ENCODE data around the gene GPD1.
"Not testable (repeated sequence)": the region's sequence is repeated elsewhere in the genome, so short reads cannot be mapped to it uniquely, and the experiment has no call there.

The GPD1 gene

DNA sequence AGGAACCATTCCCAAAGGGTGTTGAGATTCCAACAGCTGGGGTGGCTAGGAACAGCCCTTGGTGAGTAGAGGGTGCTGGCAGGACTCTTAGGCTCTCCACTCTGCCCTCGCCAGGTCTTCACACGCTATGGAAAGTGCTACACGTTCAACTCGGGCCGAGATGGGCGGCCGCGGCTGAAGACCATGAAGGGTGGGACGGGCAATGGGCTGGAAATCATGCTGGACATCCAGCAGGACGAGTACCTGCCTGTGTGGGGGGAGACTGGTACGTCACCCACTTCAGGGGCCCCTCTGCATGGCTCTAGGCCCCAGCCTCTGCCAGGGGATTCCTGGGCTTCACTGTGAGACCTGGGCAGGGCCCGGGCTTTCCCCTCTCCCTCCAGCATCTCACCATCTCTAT is 26.7 kb upstream of the GPD1 start:
- peaks cover 26% of the 10 kb centered on the region for H3K27me3 ChIP-seq (ENCODE audit: insufficient read depth, low read length)

DNA sequence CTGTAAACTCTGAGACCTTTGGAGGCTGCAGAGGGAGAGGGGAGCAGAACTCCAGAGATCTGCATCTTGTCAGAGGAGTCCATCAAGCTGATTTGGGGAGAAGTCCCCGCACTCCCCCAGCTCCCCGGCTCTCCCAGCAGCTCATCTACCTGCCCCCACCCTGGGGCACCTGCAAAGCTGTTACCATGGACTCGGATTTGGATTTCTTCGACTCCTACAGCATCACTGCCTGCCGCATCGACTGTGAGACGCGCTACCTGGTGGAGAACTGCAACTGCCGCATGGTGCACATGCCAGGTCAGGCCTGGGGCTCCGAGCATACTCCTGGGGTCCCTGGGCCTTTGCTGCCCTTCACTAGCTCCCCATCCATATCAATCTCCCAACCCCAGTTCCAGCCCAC is 25.5 kb upstream of the GPD1 start:
- no peaks in the 10 kb centered on the region for H3K4me1 ChIP-seq (ENCODE audit: insufficient read depth, low read length)
- H3K9me3 ChIP-seq (ENCODE audit: insufficient read depth, low read depth, low read length), result no peaks in the 10 kb centered on the region
- H3K9ac ChIP-seq (ENCODE audit: low read depth, low read length), result no peak overlapping the region
- H3K4me3 ChIP-seq (ENCODE audit: low read length), result no peak overlapping the region
- no peaks in the 10 kb centered on the region for H3K36me3 ChIP-seq (ENCODE audit: insufficient read depth, low read depth, low read length)
- no peak overlapping the region for H3K27ac ChIP-seq (ENCODE audit: low read length)
- H3K27me3 ChIP-seq (ENCODE audit: insufficient read depth, low read length), result peaks cover 28% of the 10 kb centered on the region

More for the DNA sequence above, 26.7 kb upstream of the GPD1 start:
- no peaks in the 10 kb centered on the region for H3K9me3 ChIP-seq (ENCODE audit: insufficient read depth, low read depth, low read length)
- H3K9ac ChIP-seq (ENCODE audit: low read depth, low read length), result no peak overlapping the region
- H3K36me3 ChIP-seq (ENCODE audit: insufficient read depth, low read depth, low read length), result no peaks in the 10 kb centered on the region
- H3K27ac ChIP-seq (ENCODE audit: low read length), result no peak overlapping the region
- H3K4me1 ChIP-seq (ENCODE audit: insufficient read depth, low read length), result no peaks in the 10 kb centered on the region
- H3K4me3 ChIP-seq (ENCODE audit: low read length), result no peak overlapping the region

DNA sequence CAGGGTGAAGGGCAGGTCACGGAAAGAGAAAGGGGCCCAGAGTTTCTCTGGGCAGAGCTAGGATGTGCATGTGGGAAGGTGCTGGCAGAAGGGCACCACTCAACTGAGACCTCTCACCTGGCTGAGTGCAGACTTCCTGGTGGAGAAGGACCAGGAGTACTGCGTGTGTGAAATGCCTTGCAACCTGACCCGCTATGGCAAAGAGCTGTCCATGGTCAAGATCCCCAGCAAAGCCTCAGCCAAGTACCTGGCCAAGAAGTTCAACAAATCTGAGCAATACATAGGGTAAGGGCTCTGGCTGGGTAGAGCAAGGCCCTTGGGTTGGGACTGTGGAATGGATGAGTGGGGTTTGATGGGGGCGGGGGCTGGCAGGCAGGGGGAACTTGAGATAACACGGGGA is 24.0 kb upstream of the GPD1 start:
- Histone ChIP-seq H3K9me3 (ENCODE audit: insufficient read depth, low read depth, low read length) (no peaks in the 10 kb centered on the region), H3K4me3 (ENCODE audit: low read length) (no peak overlapping the region)

DNA sequence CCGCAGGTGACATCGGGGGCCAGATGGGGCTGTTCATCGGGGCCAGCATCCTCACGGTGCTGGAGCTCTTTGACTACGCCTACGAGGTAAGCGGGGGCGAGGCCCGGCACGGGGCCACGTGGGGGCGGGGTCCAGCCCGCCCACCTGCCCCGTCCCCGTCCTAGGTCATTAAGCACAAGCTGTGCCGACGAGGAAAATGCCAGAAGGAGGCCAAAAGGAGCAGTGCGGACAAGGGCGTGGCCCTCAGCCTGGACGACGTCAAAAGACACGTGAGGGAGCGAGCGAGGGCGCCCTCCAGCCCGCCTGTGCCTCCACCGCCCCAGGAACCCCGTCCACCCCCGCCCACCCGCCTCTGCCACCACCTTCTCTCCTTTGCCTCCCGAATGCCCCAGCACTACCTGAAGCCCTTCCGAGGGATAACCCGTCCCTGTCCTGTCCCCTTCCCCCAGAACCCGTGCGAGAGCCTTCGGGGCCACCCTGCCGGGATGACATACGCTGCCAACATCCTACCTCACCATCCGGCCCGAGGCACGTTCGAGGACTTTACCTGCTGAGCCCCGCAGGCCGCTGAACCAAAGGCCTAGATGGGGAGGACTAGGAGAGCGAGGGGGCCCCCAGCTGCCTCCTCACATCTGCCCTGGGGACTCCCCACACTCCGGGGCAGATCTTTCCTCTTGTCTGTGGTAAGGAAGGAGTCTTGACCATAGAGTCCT is 22.6 kb upstream of the GPD1 start:
- no peak overlapping the region for H3K4me3 ChIP-seq (ENCODE audit: low read length)
- no peak overlapping the region for H3K27ac ChIP-seq (ENCODE audit: low read length)
- no peak overlapping the region for H3K9ac ChIP-seq (ENCODE audit: low read depth, low read length)
- H3K36me3 ChIP-seq (ENCODE audit: insufficient read depth, low read depth, low read length), result no peaks in the 10 kb centered on the region
- no peaks in the 10 kb centered on the region for H3K9me3 ChIP-seq (ENCODE audit: insufficient read depth, low read depth, low read length)
- H3K27me3 ChIP-seq (ENCODE audit: insufficient read depth, low read length), result peaks cover 28% of the 10 kb centered on the region
- no peaks in the 10 kb centered on the region for H3K4me1 ChIP-seq (ENCODE audit: insufficient read depth, low read length)

More for the DNA sequence above, 24.0 kb upstream of the GPD1 start:
- no peaks in the 10 kb centered on the region for H3K4me1 ChIP-seq (ENCODE audit: insufficient read depth, low read length)
- H3K36me3 ChIP-seq (ENCODE audit: insufficient read depth, low read depth, low read length), result no peaks in the 10 kb centered on the region
- peaks cover 28% of the 10 kb centered on the region for H3K27me3 ChIP-seq (ENCODE audit: insufficient read depth, low read length)
- H3K27ac ChIP-seq (ENCODE audit: low read length), result no peak overlapping the region
- H3K9ac ChIP-seq (ENCODE audit: low read depth, low read length), result no peak overlapping the region

DNA sequence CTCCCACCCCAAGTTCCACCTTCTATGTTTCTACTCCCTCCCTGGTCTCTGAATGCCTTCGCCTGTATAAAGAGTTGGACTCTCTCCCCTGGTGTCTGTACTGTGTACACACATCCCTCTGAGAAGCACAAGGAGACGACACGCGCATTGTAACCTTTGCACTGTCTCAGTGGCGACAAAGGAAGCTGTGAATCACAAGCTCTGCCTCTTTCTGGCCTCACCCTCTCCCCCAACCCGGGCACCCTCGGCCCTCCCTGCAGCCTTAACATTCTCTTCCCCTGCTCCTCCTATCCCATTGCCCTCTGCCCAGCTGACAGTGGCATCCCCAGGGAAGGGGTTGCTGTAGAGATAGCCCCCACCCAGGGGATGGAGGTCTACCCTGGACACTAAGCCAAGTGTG is 21.2 kb upstream of the GPD1 start:
- Histone ChIP-seq H3K9ac (ENCODE audit: low read depth, low read length) (no peak overlapping the region), H3K4me3 (ENCODE audit: low read length) (no peak overlapping the region), H3K36me3 (ENCODE audit: insufficient read depth, low read depth, low read length) (peaks cover 13% of the 10 kb centered on the region), H3K27me3 (ENCODE audit: insufficient read depth, low read length) (peaks cover 28% of the 10 kb centered on the region), H3K27ac (ENCODE audit: low read length) (no peak overlapping the region), H3K4me1 (ENCODE audit: insufficient read depth, low read length) (no peaks in the 10 kb centered on the region), H3K9me3 (ENCODE audit: insufficient read depth, low read depth, low read length) (no peaks in the 10 kb centered on the region)

DNA sequence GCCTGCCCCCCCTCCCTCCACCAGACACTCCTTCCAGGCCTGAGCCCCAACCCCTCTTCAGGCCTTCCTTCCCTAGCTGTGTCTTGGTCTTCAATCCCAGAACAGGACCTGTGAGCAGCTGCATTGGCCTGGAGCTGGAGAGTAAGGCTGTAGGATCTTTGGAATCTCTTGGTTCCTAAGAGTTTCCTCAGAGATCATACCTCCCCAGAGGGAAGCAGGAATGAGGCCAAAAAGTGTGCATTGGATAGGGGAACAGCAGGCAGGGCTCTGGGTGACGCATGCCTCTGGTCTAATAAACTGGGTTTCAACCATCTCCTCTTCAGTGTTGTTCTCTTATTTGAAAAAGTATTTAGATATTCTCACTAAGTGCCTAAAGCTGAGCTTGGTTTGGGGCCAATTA is 20.5 kb upstream of the GPD1 start:
- H3K4me1 ChIP-seq (ENCODE audit: insufficient read depth, low read length), result no peaks in the 10 kb centered on the region
- H3K27me3 ChIP-seq (ENCODE audit: insufficient read depth, low read length), result peaks cover 28% of the 10 kb centered on the region
- H3K9me3 ChIP-seq (ENCODE audit: insufficient read depth, low read depth, low read length), result no peaks in the 10 kb centered on the region
- H3K4me3 ChIP-seq (ENCODE audit: low read length), result no peak overlapping the region
- no peak overlapping the region for H3K27ac ChIP-seq (ENCODE audit: low read length)
- peaks cover 20% of the 10 kb centered on the region for H3K36me3 ChIP-seq (ENCODE audit: insufficient read depth, low read depth, low read length)
- H3K9ac ChIP-seq (ENCODE audit: low read depth, low read length), result no peak overlapping the region

DNA sequence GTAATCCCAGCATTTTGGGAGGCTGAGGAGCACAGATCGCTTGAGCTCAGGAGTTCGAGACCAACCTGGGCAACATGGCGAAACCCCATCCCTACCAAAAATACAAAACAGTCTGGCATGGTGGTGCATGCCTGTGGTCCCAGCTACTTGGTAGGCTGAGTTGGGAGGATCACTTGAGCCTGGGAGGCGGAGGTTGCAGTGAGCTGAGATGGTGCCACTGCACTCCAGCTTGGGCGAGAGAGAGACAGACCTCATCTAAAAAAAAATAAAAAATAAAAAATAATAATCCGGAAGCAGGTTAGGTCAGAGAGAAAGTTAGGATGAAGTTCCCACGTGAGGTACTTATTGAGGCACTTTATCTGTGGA is 19.4 kb upstream of the GPD1 start:
- not testable (repeated sequence) for H3K4me1 ChIP-seq (ENCODE audit: insufficient read depth, low read length); H3K9me3 ChIP-seq (ENCODE audit: insufficient read depth, low read depth, low read length); H3K27ac ChIP-seq (ENCODE audit: low read length)
- H3K4me3 ChIP-seq (ENCODE audit: low read length), result peak overlapping the region; percentile 95
- H3K9ac ChIP-seq (ENCODE audit: low read depth, low read length), result peak overlapping the region; percentile 87
- H3K36me3 ChIP-seq (ENCODE audit: insufficient read depth, low read depth, low read length), result peaks cover 31% of the 10 kb centered on the region
- H3K27me3 ChIP-seq (ENCODE audit: insufficient read depth, low read length), result peaks cover 28% of the 10 kb centered on the region

DNA sequence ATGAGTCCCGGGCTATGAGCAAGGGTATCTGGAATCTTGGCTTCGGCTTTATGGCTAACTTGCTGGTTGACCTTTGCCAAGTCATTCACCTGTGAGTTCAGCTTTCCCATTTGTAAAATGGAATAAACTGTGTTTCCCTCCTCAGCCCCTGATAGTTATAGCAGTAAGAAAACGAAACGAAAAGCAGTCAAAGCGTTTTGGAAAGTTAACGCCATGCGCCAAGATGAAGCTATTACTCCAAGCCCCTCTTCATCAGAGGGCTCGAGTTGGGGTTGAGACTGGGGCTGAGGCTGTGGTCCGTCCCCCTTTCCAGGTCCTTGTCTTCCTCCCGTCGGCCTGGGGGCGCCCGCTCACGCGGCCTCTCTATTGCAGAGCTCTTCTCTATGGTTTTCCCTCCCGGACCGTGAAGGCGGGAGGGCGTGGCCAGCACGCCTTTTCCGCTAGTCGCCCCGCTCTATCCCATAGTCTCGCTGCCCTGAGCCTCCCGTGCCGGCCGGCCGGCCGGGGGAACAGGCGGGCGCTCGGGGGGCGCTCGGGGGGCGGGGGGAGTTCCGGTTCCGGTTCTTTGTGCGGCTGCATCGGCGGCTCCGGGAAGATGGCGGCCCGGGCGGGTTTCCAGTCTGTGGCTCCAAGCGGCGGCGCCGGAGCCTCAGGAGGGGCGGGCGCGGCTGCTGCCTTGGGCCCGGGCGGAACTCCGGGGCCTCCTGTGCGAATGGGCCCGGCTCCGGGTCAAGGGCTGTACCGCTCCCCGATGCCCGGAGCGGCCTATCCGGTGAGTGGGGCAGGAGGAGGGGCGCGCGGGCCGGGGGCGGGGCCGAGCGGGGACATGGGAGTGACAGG is 18.8 kb upstream of the GPD1 start, which contains the start of gene SMARCD1:
TSS of gene SMARCD1 (plus strand) at position 568 of the 840 bp plus-strand sequence. CDS start at position 596, 28 bp downstream.
- H3K27me3 ChIP-seq (ENCODE audit: insufficient read depth, low read length), result peaks cover 23% of the 10 kb centered on the region
- H3K4me3 ChIP-seq (ENCODE audit: low read length), result peak within 1 kb of the TSS; percentile 95
- H3K4me1 ChIP-seq (ENCODE audit: insufficient read depth, low read length), result no peaks in the 10 kb centered on the region
- H3K9ac ChIP-seq (ENCODE audit: low read depth, low read length), result peak within 1 kb of the TSS; percentile 87
- H3K36me3 ChIP-seq (ENCODE audit: insufficient read depth, low read depth, low read length), result peaks cover 37% of the 10 kb centered on the region
- H3K27ac ChIP-seq (ENCODE audit: low read length), result peak within 1 kb of the TSS; percentile 30
- H3K9me3 ChIP-seq (ENCODE audit: insufficient read depth, low read depth, low read length), result no peaks in the 10 kb centered on the region

DNA sequence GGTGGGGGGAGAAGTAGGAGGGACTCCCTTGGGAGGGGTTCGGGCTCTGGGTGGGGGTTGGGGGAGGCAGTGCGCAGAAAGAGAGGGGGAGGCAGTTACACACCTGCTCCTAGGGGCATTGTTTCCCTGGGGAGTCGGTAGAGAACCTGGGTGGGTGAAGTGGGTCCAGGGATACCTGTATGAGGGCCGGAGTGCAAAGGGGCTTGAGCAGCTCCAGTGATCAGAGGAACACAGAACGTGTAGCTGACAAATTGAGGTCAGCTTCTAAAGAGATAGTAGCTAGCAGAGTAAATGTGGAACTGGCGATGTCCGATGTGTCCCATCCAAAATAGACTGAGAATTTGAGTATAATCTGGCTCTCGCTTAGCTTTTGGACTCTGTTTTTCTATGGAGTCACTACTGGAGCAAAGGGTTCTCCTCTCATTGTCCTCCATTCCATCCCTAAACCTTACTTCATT is 18.2 kb upstream of the GPD1 start:
- Histone ChIP-seq H3K36me3 (ENCODE audit: insufficient read depth, low read depth, low read length) (peaks cover 43% of the 10 kb centered on the region), H3K4me1 (ENCODE audit: insufficient read depth, low read length) (no peaks in the 10 kb centered on the region), H3K4me3 (ENCODE audit: low read length) (peak overlapping the region; percentile 95), H3K27ac (ENCODE audit: low read length) (peak overlapping the region; percentile 30), H3K9me3 (ENCODE audit: insufficient read depth, low read depth, low read length) (no peaks in the 10 kb centered on the region), H3K9ac (ENCODE audit: low read depth, low read length) (peak overlapping the region; percentile 86), H3K27me3 (ENCODE audit: insufficient read depth, low read length) (peaks cover 16% of the 10 kb centered on the region)

DNA sequence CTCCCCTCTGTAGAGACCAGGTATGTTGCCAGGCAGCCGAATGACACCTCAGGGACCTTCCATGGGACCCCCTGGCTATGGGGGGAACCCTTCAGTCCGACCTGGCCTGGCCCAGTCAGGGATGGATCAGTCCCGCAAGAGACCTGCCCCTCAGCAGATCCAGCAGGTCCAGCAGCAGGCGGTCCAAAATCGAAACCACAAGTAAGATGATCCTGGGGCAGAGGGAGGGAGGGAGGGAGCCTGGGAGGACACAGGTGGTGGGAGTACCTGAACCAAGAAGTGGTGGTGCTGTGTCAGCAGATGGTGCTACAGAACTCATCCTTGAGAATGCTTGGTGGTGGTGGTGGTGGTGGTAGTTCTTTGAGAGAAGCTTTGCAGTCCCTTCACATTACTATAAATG is 17.7 kb upstream of the GPD1 start:
- peak overlapping the region; percentile 95 for H3K4me3 ChIP-seq (ENCODE audit: low read length)
- H3K4me1 ChIP-seq (ENCODE audit: insufficient read depth, low read length), result no peaks in the 10 kb centered on the region
- peaks cover 11% of the 10 kb centered on the region for H3K27me3 ChIP-seq (ENCODE audit: insufficient read depth, low read length)
- no peaks in the 10 kb centered on the region for H3K9me3 ChIP-seq (ENCODE audit: insufficient read depth, low read depth, low read length)
- H3K27ac ChIP-seq (ENCODE audit: low read length), result peak overlapping the region; percentile 30
- peaks cover 47% of the 10 kb centered on the region for H3K36me3 ChIP-seq (ENCODE audit: insufficient read depth, low read depth, low read length)
- peak overlapping the region; percentile 86; the same call in 1 of the 2 replicates for H3K9ac ChIP-seq (ENCODE audit: low read depth, low read length)

DNA sequence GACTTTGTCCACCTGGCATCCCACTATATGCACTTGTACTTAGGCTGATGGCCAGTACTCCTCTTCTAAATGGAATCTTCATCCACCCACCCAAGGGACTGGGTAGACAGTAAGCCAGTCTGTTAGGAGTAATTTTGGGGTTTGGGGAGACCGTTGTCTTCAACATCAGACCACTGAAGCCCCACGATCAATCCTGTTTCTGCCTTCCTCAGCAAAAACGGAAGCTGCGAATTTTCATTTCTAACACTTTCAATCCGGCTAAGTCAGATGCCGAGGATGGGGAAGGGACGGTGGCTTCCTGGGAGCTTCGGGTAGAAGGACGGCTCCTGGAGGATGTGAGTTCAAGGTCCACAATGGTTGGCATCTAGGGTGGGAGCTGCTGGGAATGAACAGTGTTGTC is 16.7 kb upstream of the GPD1 start:
- Histone ChIP-seq H3K27me3 (ENCODE audit: insufficient read depth, low read length) (peaks cover 1% of the 10 kb centered on the region; the same call in 1 of the 2 replicates), H3K27ac (ENCODE audit: low read length) (no peak overlapping the region), H3K36me3 (ENCODE audit: insufficient read depth, low read depth, low read length) (peaks cover 57% of the 10 kb centered on the region), H3K4me3 (ENCODE audit: low read length) (no peak overlapping the region), H3K9me3 (ENCODE audit: insufficient read depth, low read depth, low read length) (no peaks in the 10 kb centered on the region), H3K4me1 (ENCODE audit: insufficient read depth, low read length) (no peaks in the 10 kb centered on the region), H3K9ac (ENCODE audit: low read depth, low read length) (no peak overlapping the region)

DNA sequence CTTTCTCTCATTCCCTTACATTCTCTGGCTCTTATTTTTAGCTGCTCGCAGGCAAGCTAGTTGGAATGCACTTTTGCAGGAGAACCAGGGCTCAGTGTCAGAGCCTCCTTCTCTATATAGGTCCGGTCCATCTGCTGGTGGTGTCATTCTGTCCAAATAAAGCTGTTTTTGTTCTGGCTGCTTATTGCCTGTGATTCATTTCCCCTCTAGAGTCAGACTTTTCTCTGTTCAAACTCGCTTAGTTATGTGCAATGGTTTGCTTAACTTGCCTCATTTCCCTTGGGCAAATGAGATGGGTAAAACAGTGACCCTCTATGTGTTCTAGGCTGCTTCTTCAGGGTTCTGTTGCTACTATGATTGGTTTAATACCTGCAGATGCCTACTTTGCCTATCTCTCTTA is 15.8 kb upstream of the GPD1 start:
- H3K4me3 ChIP-seq (ENCODE audit: low read length), result no peak overlapping the region
- H3K9ac ChIP-seq (ENCODE audit: low read depth, low read length), result no peak overlapping the region
- no peaks in the 10 kb centered on the region for H3K4me1 ChIP-seq (ENCODE audit: insufficient read depth, low read length)

More for the DNA sequence above, 15.8 kb upstream of the GPD1 start:
- no peaks in the 10 kb centered on the region for H3K27me3 ChIP-seq (ENCODE audit: insufficient read depth, low read length)
- no peak overlapping the region for H3K27ac ChIP-seq (ENCODE audit: low read length)
- H3K9me3 ChIP-seq (ENCODE audit: insufficient read depth, low read depth, low read length), result no peaks in the 10 kb centered on the region
- peaks cover 65% of the 10 kb centered on the region for H3K36me3 ChIP-seq (ENCODE audit: insufficient read depth, low read depth, low read length)

Measured in iPS-20b (cell line).